ENCODE measurements around the gene USF1.
"Not testable (repeated sequence)": the region's sequence is repeated elsewhere in the genome, so short reads cannot be mapped to it uniquely, and the experiment has no call there.

Gene USF1

GRCh38 chr1:161033751-161034150, 12.0 kb downstream of the USF1 start:
- 0 out of 2 replicates have a peak, but pooled peaks cover 4% of the 10 kb centered on the region for H3K79me2 ChIP-seq (ENCODE audit: insufficient read depth, low read length)
- H3K9ac ChIP-seq (ENCODE audit: low read depth, low read length, poor library complexity, severe bottlenecking), result no peak overlapping the region

DNA sequence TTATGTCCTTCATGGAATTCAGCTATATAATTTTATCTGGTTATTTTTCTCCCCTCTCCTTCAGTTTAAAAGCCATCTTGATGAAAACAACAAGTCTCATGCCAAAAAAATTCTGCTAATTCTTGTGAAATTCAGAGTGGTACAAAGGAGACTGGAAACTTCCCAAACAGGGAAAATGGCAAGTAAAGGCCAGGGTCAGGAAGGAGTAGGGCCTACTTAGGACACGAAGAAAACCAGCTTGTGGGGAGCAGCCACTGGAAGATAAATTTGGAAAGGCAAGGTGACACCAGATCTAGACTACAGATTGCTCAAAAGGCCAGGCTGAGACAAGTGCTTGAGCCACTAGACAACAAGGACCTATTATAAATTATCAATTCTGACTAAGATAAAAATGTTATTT, 13.4 kb downstream of the USF1 start:
- H4K20me1 ChIP-seq (ENCODE audit: insufficient read depth, low read length, poor library complexity, severe bottlenecking), result no peaks in the 10 kb centered on the region
- no peak overlapping the region for H2AFZ ChIP-seq (ENCODE audit: low read length)
- no peaks in the 10 kb centered on the region for H3K9me2 ChIP-seq (replicated peaks; ENCODE audit: low read depth, low read length)
- H3K79me2 ChIP-seq (ENCODE audit: insufficient read depth, low read length), result no peaks in the 10 kb centered on the region
- no peak overlapping the region for H3K9ac ChIP-seq (ENCODE audit: low read depth, low read length, poor library complexity, severe bottlenecking)
- no peaks in the 10 kb centered on the region for H3K4me1 ChIP-seq (ENCODE audit: insufficient read depth, low read length, poor library complexity, severe bottlenecking)
- H3K9me3 ChIP-seq (ENCODE audit: insufficient read depth, low read depth, low read length), result no peaks in the 10 kb centered on the region
- H3K36me3 ChIP-seq (ENCODE audit: insufficient read depth, low read length), result no peaks in the 10 kb centered on the region
- no peaks in the 10 kb centered on the region for H3F3A ChIP-seq (ENCODE audit: low read depth)
- H3K27me3 ChIP-seq (ENCODE audit: insufficient read depth, low read length, poor library complexity, severe bottlenecking), result no peaks in the 10 kb centered on the region
- H3K4me2 ChIP-seq (ENCODE audit: low read depth, low read length, poor library complexity, severe bottlenecking), result no peak overlapping the region
- no peak for TF ChIP-seq EZH2phosphoT487 (IDR thresholded peaks at IDR 0.05; ENCODE audit: borderline replicate concordance)
- no peak for TF ChIP-seq CTCF (conservative IDR thresholded peaks at IDR 0.05; ENCODE audit: low read length)
- no peak overlapping the region for H3K4me3 ChIP-seq (ENCODE audit: low read length, poor library complexity, severe bottlenecking)

More at GRCh38 chr1:161033751-161034150, 12.0 kb downstream of the USF1 start:
- Histone ChIP-seq H3F3A (ENCODE audit: low read depth) (no peaks in the 10 kb centered on the region), H3K4me2 (ENCODE audit: low read depth, low read length, poor library complexity, severe bottlenecking) (no peak overlapping the region), H3K27me3 (ENCODE audit: insufficient read depth, low read length, poor library complexity, severe bottlenecking) (no peaks in the 10 kb centered on the region), H3K4me1 (ENCODE audit: insufficient read depth, low read length, poor library complexity, severe bottlenecking) (no peaks in the 10 kb centered on the region), H4K20me1 (ENCODE audit: insufficient read depth, low read length, poor library complexity, severe bottlenecking) (no peaks in the 10 kb centered on the region), H3K4me3 (ENCODE audit: low read length, poor library complexity, severe bottlenecking) (no peak overlapping the region), H3K36me3 (ENCODE audit: insufficient read depth, low read length) (no peaks in the 10 kb centered on the region), H2AFZ (ENCODE audit: low read length) (no peak overlapping the region), H3K9me3 (ENCODE audit: insufficient read depth, low read depth, low read length) (no peaks in the 10 kb centered on the region), H3K9me2 (replicated peaks; ENCODE audit: low read depth, low read length) (no peaks in the 10 kb centered on the region)
- TF ChIP-seq CTCF (conservative IDR thresholded peaks at IDR 0.05; ENCODE audit: low read length), result no peak
- no peak for TF ChIP-seq EZH2phosphoT487 (IDR thresholded peaks at IDR 0.05; ENCODE audit: borderline replicate concordance)

GRCh38 chr1:161031874-161032273, 13.9 kb downstream of the USF1 start:
- Histone ChIP-seq H3K36me3 (ENCODE audit: insufficient read depth, low read length) (no peaks in the 10 kb centered on the region), H3K9me3 (ENCODE audit: insufficient read depth, low read depth, low read length) (no peaks in the 10 kb centered on the region), H2AFZ (ENCODE audit: low read length) (no peak overlapping the region), H3K9ac (ENCODE audit: low read depth, low read length, poor library complexity, severe bottlenecking) (no peak overlapping the region), H3K4me2 (ENCODE audit: low read depth, low read length, poor library complexity, severe bottlenecking) (no peak overlapping the region), H3K79me2 (ENCODE audit: insufficient read depth, low read length) (no peaks in the 10 kb centered on the region), H3K9me2 (replicated peaks; ENCODE audit: low read depth, low read length) (no peaks in the 10 kb centered on the region), H3K4me3 (ENCODE audit: low read length, poor library complexity, severe bottlenecking) (no peak overlapping the region), H3K27me3 (ENCODE audit: insufficient read depth, low read length, poor library complexity, severe bottlenecking) (no peaks in the 10 kb centered on the region), H3F3A (ENCODE audit: low read depth) (no peaks in the 10 kb centered on the region), H3K4me1 (ENCODE audit: insufficient read depth, low read length, poor library complexity, severe bottlenecking) (no peaks in the 10 kb centered on the region), H4K20me1 (ENCODE audit: insufficient read depth, low read length, poor library complexity, severe bottlenecking) (no peaks in the 10 kb centered on the region)
- TF ChIP-seq EZH2phosphoT487 (IDR thresholded peaks at IDR 0.05; ENCODE audit: borderline replicate concordance) (no peak), CTCF (conservative IDR thresholded peaks at IDR 0.05; ENCODE audit: low read length) (no peak)

GRCh38 chr1:161029466-161029865, 16.3 kb downstream of the USF1 start:
- H3K79me2 ChIP-seq (ENCODE audit: insufficient read depth, low read length), result not testable (repeated sequence)

DNA sequence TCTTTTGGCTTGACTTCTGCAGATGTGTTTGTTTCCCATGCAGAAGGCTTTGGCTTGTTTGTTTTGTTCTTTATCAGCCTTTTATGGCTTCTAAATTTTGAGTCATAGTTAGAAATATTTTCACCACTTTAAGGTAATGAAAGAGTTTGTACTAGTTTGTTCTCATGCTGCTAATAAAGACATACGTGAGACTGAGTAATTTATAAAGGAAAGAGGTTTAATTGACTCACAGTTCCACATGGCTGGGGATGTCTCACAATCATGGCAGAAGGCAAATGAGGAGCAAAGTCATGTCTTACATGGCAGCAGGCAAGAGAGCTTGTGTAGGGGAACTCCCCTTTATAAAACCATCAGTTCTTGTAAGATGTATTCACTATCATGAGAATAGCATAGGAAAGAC, 18.8 kb downstream of the USF1 start:
- not testable (repeated sequence) for H4K20me1 ChIP-seq (ENCODE audit: insufficient read depth, low read length, poor library complexity, severe bottlenecking); H3K9me2 ChIP-seq (replicated peaks; ENCODE audit: low read depth, low read length)

More at GRCh38 chr1:161029466-161029865, 16.3 kb downstream of the USF1 start:
- not testable (repeated sequence) for H3K4me3 ChIP-seq (ENCODE audit: low read length, poor library complexity, severe bottlenecking); H3K4me2 ChIP-seq (ENCODE audit: low read depth, low read length, poor library complexity, severe bottlenecking); H3K9me3 ChIP-seq (ENCODE audit: insufficient read depth, low read depth, low read length); H3K9me2 ChIP-seq (replicated peaks; ENCODE audit: low read depth, low read length); H3K4me1 ChIP-seq (ENCODE audit: insufficient read depth, low read length, poor library complexity, severe bottlenecking); H2AFZ ChIP-seq (ENCODE audit: low read length); H3F3A ChIP-seq (ENCODE audit: low read depth); H3K9ac ChIP-seq (ENCODE audit: low read depth, low read length, poor library complexity, severe bottlenecking); H4K20me1 ChIP-seq (ENCODE audit: insufficient read depth, low read length, poor library complexity, severe bottlenecking); H3K27me3 ChIP-seq (ENCODE audit: insufficient read depth, low read length, poor library complexity, severe bottlenecking); H3K36me3 ChIP-seq (ENCODE audit: insufficient read depth, low read length)

More for the DNA sequence above, 18.8 kb downstream of the USF1 start:
- H3K27me3 ChIP-seq (ENCODE audit: insufficient read depth, low read length, poor library complexity, severe bottlenecking); H3F3A ChIP-seq (ENCODE audit: low read depth); H3K9me3 ChIP-seq (ENCODE audit: insufficient read depth, low read depth, low read length); H3K4me3 ChIP-seq (ENCODE audit: low read length, poor library complexity, severe bottlenecking); H3K9ac ChIP-seq (ENCODE audit: low read depth, low read length, poor library complexity, severe bottlenecking); H3K4me2 ChIP-seq (ENCODE audit: low read depth, low read length, poor library complexity, severe bottlenecking); H3K79me2 ChIP-seq (ENCODE audit: insufficient read depth, low read length); H2AFZ ChIP-seq (ENCODE audit: low read length); H3K4me1 ChIP-seq (ENCODE audit: insufficient read depth, low read length, poor library complexity, severe bottlenecking); H3K36me3 ChIP-seq (ENCODE audit: insufficient read depth, low read length): not testable (repeated sequence)

All from Loucy (cell line).